ENCODE data around the gene ENO4. TPM values are rescaled to one million over a fixed set of nuclear protein-coding genes. Genes with fewer than 3 reads are reported as not detected.

ENO4 gene, protein sequence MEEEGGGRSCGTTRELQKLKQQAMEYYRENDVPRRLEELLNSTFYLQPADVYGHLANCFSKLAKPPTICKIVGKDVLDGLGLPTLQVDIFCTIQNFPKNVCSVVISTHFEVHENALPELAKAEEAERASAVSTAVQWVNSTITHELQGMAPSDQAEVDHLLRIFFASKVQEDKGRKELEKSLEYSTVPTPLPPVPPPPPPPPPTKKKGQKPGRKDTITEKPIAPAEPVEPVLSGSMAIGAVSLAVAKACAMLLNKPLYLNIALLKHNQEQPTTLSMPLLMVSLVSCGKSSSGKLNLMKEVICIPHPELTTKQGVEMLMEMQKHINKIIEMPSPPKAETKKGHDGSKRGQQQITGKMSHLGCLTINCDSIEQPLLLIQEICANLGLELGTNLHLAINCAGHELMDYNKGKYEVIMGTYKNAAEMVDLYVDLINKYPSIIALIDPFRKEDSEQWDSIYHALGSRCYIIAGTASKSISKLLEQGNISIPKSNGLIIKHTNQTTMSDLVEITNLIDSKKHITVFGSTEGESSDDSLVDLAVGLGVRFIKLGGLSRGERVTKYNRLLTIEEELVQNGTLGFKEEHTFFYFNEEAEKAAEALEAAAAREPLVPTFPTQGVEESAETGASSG
- 5.1 TPM for polyA plus RNA-seq (ENCODE audit: insufficient read length)
- long read RNA-seq, donor 1, result 0 reads
- long read RNA-seq, donor 2, result 0 reads
- long read RNA-seq, donor 3, partial matches to known transcripts, result 10 of 10 reads
- long read RNA-seq, donor 3, other reads (novel, unspliced or antisense), result 0 of 10 reads
- long read RNA-seq, donor 4, result 0 reads
- long read RNA-seq, donor 5, partial matches to known transcripts, result 0 of 1 reads
- long read RNA-seq, donor 5, other reads (novel, unspliced or antisense), result 0 of 1 reads
- long read RNA-seq, donor 6, result 0 reads
- long read RNA-seq, donor 7, result 0 reads
- long read RNA-seq, donor 8, result 0 reads

GRCh38 chr10:116849248-116850057 lies at the start of gene ENO4:
ENO4 (plus strand) TSS chr10:116849499; CDS start chr10:116849567, 68 bp downstream.
- DNase-seq, result peak; percentile 92

DNA sequence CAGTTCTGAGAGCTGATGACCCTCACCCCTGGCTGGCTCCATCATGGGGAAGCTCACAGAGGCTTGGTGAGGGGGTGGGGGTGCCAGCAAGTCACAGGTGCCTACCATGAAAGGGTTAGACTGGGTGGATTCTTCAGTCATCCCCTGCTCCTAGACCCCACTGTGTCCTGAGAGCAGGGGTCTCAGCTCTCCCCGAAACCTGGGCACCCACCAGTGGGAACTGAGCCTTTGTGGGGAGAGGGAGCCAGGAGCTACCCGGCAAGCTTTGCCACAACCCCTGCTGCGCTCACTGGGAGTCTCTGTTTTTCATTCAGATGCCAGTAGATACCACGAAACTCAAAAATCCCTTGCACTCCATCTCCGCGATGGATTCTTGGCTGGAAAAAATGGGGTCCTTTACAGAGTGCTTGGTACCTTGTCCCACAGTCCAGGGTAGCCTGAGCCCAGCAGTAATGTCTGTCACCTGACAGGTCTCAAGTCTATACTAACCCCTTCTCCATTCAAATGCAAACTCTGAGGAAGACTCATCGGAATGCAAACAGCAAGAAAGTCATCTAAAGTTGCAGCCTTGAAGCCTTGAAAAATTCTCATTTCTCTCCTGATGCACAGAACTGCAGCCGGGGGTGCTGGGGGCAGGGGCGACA lies 48.9 kb upstream of the ENO4 start:
- DNase-seq, result no peak

- DNase-seq, result no peak
Observed at GRCh38 chr10:116801658-116802057, 47.6 kb upstream of the ENO4 start.

- DNase-seq, result no peak
Observed at GRCh38 chr10:116802474-116802873, 46.8 kb upstream of the ENO4 start.

DNA sequence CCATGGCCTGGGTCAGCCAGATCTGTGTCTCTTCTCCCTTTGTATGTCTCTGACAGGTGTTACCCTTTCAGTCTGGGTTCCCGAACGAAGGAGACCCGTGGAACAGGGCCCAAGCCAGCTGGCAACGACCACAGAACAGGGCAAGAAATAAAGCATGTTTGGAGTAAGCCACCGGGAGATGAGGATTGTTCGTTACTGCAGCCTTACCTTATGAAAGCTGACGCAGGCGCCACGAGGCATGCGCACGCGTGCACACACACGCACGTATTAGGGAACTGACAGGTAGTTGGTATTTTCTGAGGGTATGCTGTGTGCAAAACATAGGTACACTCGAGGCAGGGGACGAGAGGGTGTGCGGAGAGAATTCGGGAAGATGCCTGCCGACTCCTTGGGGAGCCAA lies 46.4 kb upstream of the ENO4 start:
- no peak for DNase-seq

DNA sequence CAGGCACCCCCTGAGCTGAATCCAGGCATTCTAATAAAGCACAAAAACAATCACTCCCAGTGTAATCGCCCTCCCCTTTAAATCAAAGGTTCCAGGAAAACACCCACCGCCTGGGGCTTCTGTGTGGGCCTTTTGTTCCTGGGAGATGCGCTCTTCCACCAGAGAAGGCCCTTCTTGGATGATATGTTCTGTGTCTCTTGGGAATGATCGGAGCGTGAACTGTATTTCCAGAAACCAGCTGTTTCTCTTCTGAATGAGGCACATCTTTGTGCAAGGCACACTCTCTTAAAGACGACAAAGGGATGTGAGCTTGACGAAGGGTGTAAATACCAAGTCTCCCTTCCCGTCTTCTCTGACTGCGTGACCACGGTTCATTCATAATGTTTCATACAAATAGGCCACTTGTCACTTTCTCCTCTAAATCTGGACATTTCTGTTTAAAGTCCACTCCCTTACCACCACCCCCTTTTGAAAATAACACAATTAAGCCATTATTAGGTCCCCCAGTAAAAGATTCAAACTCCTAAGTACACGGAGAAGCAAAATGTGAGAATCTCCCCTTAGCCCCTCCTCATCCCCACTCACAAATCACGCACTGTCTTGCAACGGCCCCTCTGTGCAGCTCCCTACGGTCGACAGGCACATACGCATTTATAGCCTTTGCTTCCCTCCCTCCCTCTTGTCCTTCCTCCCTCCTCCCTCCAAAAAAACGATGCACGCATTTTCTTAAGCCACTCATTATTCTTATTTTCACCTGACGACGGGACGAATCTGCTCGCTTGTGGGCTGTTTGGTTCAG lies 45.6 kb upstream of the ENO4 start:
- no peak for DNase-seq

DNA sequence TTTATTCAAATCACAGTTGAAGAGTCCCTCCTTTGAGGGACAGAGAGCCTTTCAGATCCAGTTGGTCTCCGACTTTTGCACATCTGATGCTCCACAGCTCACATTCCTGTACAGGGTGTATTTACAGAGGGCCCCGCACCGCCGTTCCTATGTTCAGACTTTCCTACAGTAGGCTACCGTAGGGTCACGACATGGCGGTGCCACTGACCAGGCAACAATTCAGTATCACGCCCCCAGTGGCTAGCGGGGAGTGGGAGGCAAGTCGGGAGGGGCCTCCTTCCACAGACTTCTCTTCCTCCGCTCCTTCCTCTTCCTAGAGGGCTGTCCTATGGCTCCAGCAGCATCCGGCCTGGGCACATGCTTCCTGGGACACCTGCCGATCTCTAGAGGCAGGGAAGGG lies 40.6 kb upstream of the ENO4 start:
- no peak for DNase-seq

DNA sequence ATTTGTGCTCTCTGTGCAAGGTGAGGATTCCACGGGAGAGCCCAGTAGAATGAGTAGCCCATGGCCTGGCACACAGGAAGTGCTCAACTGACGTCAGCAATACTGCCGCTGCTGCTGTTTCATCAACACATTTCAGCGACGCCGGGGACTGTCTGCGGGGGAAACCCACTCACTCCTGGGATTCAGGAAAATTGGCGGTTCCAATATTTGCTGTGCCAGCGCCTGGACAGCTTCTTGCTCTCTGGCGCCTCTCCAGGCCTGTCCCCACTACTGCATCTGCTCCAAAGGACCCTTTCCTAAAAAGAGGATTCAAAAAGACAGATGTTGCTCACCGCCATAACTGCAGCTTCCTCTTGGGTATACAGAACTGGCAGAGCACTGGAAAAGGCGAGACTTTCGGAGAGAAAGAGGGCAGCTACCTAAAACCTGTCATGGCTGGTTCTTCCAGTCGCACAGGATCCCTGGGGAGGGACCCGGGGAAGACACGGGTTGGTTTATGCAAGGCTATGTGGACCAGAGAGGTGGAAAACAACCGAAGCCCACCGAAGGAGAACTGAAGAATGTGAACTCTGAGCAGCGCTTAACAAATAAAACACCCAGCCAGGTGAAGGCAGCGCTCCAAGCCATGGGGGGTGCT lies 39.7 kb upstream of the ENO4 start:
- no peak for DNase-seq

DNA sequence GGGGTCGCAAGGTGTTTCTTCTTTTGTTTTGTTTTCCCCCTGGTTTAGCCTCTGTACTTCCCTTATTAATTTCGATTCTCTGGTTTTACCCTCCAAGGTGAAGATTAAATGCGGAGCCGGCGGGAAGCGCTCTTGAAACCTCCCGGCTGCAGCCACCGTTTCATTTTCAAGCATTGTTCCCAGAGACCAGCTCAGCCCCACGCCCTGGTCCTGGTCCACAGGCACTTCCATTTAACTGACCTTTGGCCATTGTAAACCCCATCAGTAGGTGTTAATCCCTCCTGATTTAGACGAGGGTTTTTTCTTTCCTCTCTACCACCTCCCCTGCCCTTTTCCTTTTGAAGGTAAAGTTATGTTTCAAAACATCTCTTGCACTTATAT lies 39.2 kb upstream of the ENO4 start:
- no peak for DNase-seq

- DNase-seq, result no peak
Observed at GRCh38 chr10:116810895-116811294, 38.4 kb upstream of the ENO4 start.

DNA sequence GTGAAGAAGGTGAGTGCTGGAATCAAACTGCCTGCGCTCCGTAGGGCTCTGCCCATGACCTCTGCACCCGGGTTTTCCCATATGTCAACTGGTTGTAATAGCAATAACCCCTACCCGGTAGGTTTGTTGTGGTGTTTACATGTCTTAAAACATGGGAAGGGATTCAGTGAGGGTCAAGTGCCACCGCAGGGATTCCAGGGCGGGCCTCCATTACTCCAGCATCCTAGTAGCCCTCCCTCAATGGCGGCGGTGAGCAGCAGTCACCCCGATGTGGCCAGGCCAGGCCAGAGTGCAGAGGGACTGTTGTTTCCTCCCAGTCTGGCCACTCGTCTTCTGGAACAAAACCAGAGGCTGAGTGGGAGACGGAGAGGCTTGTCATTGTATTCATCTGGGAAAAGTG lies 37.6 kb upstream of the ENO4 start:
- no peak for DNase-seq

GRCh38 chr10:116815641-116816415 lies 33.5 kb upstream of the ENO4 start:
- no peak for DNase-seq

- no peak for DNase-seq
Observed at GRCh38 chr10:116817178-116817577, 32.1 kb upstream of the ENO4 start.

- DNase-seq, result no peak
Observed at GRCh38 chr10:116817780-116818343, 31.4 kb upstream of the ENO4 start.

GRCh38 chr10:116819999-116820677 lies 29.2 kb upstream of the ENO4 start:
- no peak for DNase-seq

- DNase-seq, result no peak
Observed at GRCh38 chr10:116825901-116826300, 23.4 kb upstream of the ENO4 start.

DNA sequence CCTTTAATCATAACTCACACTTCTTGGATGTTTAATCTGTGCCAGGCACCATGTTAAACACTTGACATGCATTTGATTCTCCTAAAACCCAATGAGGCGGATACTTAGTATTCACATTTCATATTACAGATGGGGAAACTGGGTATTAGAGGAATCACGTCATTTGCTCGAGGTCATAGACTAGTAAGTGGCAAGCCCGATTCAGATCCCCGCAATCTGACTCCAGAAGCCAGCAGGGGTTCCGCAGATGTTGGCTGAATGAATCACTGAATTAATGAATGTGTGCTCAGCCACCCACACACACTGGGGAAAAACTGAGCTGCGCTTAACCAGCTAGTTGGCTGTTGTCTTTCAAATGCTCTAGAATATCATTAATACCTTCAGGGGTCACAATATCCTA lies 22.5 kb upstream of the ENO4 start:
- DNase-seq, result no peak

GRCh38 chr10:116827214-116827671 lies 22.1 kb upstream of the ENO4 start:
- DNase-seq, result no peak

DNA sequence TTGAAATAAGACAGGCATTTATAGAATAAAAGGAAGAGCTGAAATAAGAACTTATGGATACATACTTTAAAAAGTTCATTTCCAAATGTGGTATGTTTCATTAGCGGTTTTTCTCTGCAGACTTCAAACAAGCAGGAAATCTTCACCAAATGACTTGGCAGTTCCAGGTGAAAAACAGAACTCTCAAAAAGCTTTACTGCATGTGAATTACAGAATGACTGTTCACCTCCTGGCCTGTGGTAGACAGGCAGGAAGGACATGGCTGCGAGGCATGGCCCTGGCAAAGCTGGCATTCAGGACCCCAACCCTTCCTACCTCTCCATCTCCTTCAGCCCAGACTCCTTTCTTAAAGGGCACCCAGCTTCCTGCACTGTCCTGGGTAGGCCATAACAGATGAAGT lies 21.2 kb upstream of the ENO4 start:
- no peak for DNase-seq

Data from left kidney (tissue), 8 donors.